Measurements from ENCODE around the gene MAP7D1. TPM values are rescaled to one million over a fixed set of nuclear protein-coding genes. Genes with fewer than 3 reads are reported as not detected.

The MAP7D1 gene
- total RNA-seq, 1 donor from 2014 or later, result 103 TPM

DNA sequence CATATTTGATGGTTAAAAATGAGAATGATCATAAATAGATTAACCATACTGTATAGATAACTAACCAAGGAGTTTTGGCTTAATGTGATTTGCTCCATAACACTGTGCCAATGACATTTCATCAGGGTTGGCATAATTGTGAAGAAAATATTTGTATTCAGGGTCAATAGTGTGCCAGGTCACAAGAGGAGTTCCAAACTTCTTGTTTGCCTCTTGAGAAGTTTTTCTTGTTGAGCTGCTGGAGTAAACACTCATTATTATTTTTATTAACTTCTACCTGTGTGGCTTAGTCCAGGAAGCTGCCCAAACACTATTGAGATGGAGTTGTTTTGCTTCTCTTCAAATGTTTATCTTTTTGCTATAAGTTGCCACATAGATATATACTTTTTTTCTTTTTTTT, 7.5 kb downstream of the MAP7D1 start:
- Mint-ChIP-seq H3K27ac (peak overlapping the region; percentile 98), H3K4me1 (peaks cover 46% of the 10 kb centered on the region), H3K4me3 (no peak overlapping the region), H3K9me3 (no peaks in the 10 kb centered on the region), H3K36me3 (peaks cover 7% of the 10 kb centered on the region), H3K27me3 (ENCODE audit: low read depth) (no peaks in the 10 kb centered on the region)
- no peak for DNase-seq (ENCODE audit: low spot score in 2 of 2, unreplicated experiment in 2 of 2)
- TF ChIP-seq, protein P1, sequence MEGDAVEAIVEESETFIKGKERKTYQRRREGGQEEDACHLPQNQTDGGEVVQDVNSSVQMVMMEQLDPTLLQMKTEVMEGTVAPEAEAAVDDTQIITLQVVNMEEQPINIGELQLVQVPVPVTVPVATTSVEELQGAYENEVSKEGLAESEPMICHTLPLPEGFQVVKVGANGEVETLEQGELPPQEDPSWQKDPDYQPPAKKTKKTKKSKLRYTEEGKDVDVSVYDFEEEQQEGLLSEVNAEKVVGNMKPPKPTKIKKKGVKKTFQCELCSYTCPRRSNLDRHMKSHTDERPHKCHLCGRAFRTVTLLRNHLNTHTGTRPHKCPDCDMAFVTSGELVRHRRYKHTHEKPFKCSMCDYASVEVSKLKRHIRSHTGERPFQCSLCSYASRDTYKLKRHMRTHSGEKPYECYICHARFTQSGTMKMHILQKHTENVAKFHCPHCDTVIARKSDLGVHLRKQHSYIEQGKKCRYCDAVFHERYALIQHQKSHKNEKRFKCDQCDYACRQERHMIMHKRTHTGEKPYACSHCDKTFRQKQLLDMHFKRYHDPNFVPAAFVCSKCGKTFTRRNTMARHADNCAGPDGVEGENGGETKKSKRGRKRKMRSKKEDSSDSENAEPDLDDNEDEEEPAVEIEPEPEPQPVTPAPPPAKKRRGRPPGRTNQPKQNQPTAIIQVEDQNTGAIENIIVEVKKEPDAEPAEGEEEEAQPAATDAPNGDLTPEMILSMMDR (IDR thresholded peaks at IDR 0.05; ENCODE audit: unreplicated experiment), result no peak

DNA sequence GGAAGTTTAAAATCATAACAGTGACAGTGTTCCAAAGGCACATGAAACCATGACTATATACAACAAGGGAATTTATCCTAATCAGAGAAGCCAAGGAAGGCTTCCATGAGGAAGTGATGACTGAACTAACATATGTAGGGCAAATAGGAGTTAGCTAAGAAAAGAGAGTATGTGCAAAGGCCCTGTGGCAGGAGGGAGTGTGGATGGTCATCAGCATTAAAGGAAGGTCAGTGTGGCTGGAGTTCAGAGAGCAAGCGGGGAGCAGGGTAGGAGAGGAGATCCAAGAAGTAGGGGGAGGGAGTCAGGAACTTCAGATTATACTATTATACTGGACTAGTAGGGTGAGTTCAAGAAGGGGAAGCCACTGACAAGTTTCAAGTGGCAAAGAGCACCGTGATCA, 8.4 kb downstream of the MAP7D1 start:
- no peak for DNase-seq (ENCODE audit: low spot score in 2 of 2, unreplicated experiment in 2 of 2)
- H3K27me3 Mint-ChIP-seq (ENCODE audit: low read depth), result no peaks in the 10 kb centered on the region
- H3K36me3 Mint-ChIP-seq, result peaks cover 7% of the 10 kb centered on the region
- no peaks in the 10 kb centered on the region for H3K9me3 Mint-ChIP-seq
- no peak overlapping the region for H3K27ac Mint-ChIP-seq
- TF ChIP-seq, protein P1 (IDR thresholded peaks at IDR 0.05; ENCODE audit: unreplicated experiment), result no peak
- peaks cover 40% of the 10 kb centered on the region for H3K4me1 Mint-ChIP-seq
- no peak overlapping the region for H3K4me3 Mint-ChIP-seq

DNA sequence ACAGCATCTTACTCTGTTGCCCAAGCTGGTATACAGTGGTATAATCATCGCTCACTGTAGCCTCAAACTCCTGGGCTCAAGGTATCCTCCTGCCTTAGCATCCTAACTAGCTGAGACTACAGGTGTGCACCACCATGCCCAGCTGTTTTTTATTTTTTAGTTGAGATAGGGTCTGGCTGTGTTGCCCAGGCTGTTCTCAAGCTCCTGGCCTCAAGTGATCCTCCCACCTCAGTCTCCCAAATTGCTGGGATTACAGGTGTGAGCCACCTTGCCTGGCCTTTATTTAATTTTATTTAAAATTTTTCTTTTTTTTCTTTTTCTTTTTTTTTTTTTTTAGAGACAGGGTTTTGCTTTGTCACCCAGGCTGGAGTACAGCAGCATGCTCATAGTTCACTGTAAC, 9.2 kb downstream of the MAP7D1 start:
- H3K9me3 Mint-ChIP-seq, result no peaks in the 10 kb centered on the region
- no peak overlapping the region for H3K4me3 Mint-ChIP-seq
- H3K27ac Mint-ChIP-seq, result no peak overlapping the region
- no peak for DNase-seq (ENCODE audit: low spot score in 2 of 2, unreplicated experiment in 2 of 2)
- H3K4me1 Mint-ChIP-seq, result peaks cover 37% of the 10 kb centered on the region
- TF ChIP-seq, protein P1 (IDR thresholded peaks at IDR 0.05; ENCODE audit: unreplicated experiment), result no peak
- peaks cover 7% of the 10 kb centered on the region for H3K36me3 Mint-ChIP-seq
- H3K27me3 Mint-ChIP-seq (ENCODE audit: low read depth), result no peaks in the 10 kb centered on the region

DNA sequence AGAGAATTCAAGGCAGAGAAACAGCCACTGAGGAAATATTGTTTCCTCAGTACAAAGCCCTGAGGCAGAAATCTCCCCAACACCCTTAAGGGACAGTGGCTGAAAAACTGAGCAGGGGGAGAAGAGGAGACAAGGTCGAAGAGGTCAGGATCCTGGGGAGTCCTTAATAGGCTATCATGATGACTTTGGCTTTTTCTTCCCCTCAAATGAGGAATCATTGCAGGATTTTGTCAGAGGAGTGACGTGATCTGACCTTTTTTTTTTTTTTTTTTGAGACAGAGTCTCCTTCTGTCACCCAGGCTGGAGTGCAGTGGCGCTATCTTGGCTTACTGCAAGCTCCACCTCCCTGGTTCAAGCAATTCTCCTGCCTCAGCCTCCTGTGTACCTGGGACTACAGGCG, 10.2 kb downstream of the MAP7D1 start:
- Mint-ChIP-seq H3K4me3 (no peak overlapping the region), H3K36me3 (peaks cover 8% of the 10 kb centered on the region), H3K4me1 (peaks cover 29% of the 10 kb centered on the region), H3K9me3 (no peaks in the 10 kb centered on the region), H3K27me3 (ENCODE audit: low read depth) (no peaks in the 10 kb centered on the region), H3K27ac (peak overlapping the region; percentile 51)
- TF ChIP-seq, protein P1 (IDR thresholded peaks at IDR 0.05; ENCODE audit: unreplicated experiment), result no peak
- DNase-seq (ENCODE audit: low spot score in 2 of 2, unreplicated experiment in 2 of 2), result no peak

DNA sequence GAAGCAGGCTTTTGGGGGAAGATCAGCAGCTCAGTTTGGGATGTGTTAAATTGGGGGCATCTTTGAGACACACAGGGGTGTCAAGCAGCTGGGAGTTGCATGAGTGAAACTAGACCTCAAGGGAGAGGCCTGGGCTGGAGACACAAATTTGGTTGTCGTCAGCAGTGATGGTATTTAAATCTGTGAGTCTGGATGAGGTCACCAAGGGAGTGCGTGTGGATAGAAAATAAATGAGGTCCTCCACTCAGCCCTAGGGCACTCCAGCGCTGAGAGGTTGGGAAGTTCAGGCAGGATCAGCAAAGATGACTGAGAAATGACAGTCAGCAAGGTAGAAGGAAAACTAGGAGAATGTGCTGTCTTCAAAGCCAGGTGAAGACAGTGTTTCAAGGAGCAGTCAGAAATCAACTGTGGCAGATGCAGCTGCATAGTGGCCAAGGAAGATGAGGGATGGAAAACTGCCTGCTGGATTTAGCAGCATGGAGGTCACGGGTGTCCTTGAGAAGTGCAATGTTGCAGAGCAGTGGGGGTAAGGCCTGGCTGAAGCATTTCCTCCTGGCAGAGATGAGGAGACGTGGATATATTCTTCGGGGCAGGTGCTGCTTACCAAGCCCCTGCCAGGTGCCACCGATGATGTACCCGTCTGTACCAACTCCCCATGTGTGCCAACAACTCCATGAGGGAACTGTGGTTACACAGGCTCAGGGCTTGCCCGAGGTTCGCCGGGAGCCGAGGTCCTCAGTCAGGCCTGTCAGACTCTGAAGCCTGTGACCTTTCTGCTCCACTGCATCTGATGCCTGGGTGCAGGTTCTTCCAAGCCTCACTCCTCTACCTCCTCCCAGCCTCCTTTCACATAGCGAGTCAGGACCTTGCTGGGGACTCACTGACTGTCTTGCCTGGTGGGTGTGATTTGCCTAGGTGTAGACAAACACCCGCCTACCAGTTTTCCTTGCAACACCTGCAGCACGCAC, 11.3 kb downstream of the MAP7D1 start:
- H3K4me3 Mint-ChIP-seq, result no peak overlapping the region
- peak overlapping the region; percentile 32 for H3K27ac Mint-ChIP-seq
- no peaks in the 10 kb centered on the region for H3K27me3 Mint-ChIP-seq (ENCODE audit: low read depth)
- H3K36me3 Mint-ChIP-seq, result peaks cover 15% of the 10 kb centered on the region
- no peaks in the 10 kb centered on the region for H3K9me3 Mint-ChIP-seq
- no peak for DNase-seq (ENCODE audit: low spot score in 2 of 2, unreplicated experiment in 2 of 2)
- peaks cover 18% of the 10 kb centered on the region for H3K4me1 Mint-ChIP-seq
- TF ChIP-seq, protein P1 (IDR thresholded peaks at IDR 0.05; ENCODE audit: unreplicated experiment), result no peak
